ENCODE measurements around the gene ATG2B. TPM values are rescaled to one million over a fixed set of nuclear protein-coding genes. Genes with fewer than 3 reads are reported as not detected.

The ATG2B gene
- total and polyA plus RNA-seq, 2 donors (not counting 1 experiment from before 2014, with no cell fraction given), result 8.1 to 39.6 TPM

GRCh38 chr14:96275177-96276112 lies 87.7 kb downstream of the ATG2B start:
- H4K20me1 ChIP-seq (ENCODE audit: control insufficient read depth, insufficient read depth, low read length, poor library complexity, severe bottlenecking), result no peaks in the 10 kb centered on the region
- H3K9me3 ChIP-seq (ENCODE audit: control extremely low read depth in 1 of 3, control insufficient read depth in 2 of 3, insufficient read depth in 1 of 3, low read length in 2 of 3), result peaks cover 1 to 12% (median 11%) of the 10 kb centered on the region in 3 donors
- H3K4me1 ChIP-seq (ENCODE audit: control insufficient read depth in 2 of 2, insufficient read depth in 2 of 2, low read length in 2 of 2), result no peaks in the 10 kb centered on the region
- no peak overlapping the region for H3K9ac ChIP-seq (ENCODE audit: low read length)
- H3K27me3 ChIP-seq (replicated peaks in 1 of 4; ENCODE audit: control extremely low read depth in 1 of 4, control insufficient read depth in 3 of 4, insufficient read depth in 4 of 4, low read length in 3 of 4), result no peaks in the 10 kb centered on the region
- no peak overlapping the region for H2AFZ ChIP-seq (ENCODE audit: insufficient read depth, low read depth, low read length, poor library complexity, severe bottlenecking)
- peak; percentile 33 for ATAC-seq (ENCODE audit: low read depth)
- WGBS (ENCODE audit: insufficient coverage), result 19% methylated on average over 11 of the region's 17 CpGs
- Mint-ChIP-seq H3K9me3 (ENCODE audit: insufficient read depth) (peaks cover 8% of the 10 kb centered on the region), H3K4me1 (no peaks in the 10 kb centered on the region), H3K27ac (no peak overlapping the region), H3K27me3 (no peaks in the 10 kb centered on the region), H3K4me3 (no peak overlapping the region)
- ChIA-PET CTCF (interaction anchor here (1.4 to 2.1 kb wide), 4 partner anchors 12 to 713 kb away, joined by 3 to 9 read pairs (median 6); no protein-coding TSS in a partner anchor), POLR2A (no interaction called here)
- H3K4me3 ChIP-seq (ENCODE audit: control extremely low read depth in 1 of 5, extremely low read depth in 1 of 5, insufficient read depth in 1 of 5, low read depth in 2 of 5, low read length in 4 of 5), result no peak overlapping the region
- peak; percentile 75 for TF ChIP-seq CTCF (IDR thresholded peaks at IDR 0.05)
- TF ChIP-seq EZH2 (IDR thresholded peaks at IDR 0.05; ENCODE audit: borderline replicate concordance, insufficient read depth, low read depth, low read length, poor library complexity, severe bottlenecking), result no peak
- peak; percentile 63 for DNase-seq
- no peaks in the 10 kb centered on the region for H3K79me2 ChIP-seq (ENCODE audit: control insufficient read depth, insufficient read depth, low read length)
- intact Hi-C loops (cut with micrococcal nuclease), result loop anchor here (2.0 kb wide), 1 partner anchor 281 kb away; no protein-coding TSS in a partner anchor
- H3K4me2 ChIP-seq (replicated peaks; ENCODE audit: low read depth, low read length, poor library complexity, severe bottlenecking), result no peak overlapping the region
- H3K36me3 ChIP-seq (replicated peaks in 1 of 2; ENCODE audit: control extremely low read depth in 1 of 2, control insufficient read depth in 1 of 2, extremely low read depth in 1 of 2, insufficient read depth in 2 of 2, low read length in 1 of 2), result no peaks in the 10 kb centered on the region
- no peak overlapping the region for H3K27ac ChIP-seq (ENCODE audit: low read length in 2 of 2)

GRCh38 chr14:96274543-96274942 lies 88.6 kb downstream of the ATG2B start:
- Histone ChIP-seq H3K4me2 (replicated peaks; ENCODE audit: low read depth, low read length, poor library complexity, severe bottlenecking) (no peak overlapping the region), H3K27ac (ENCODE audit: low read length in 2 of 2) (no peak overlapping the region), H3K36me3 (replicated peaks in 1 of 2; ENCODE audit: control extremely low read depth in 1 of 2, control insufficient read depth in 1 of 2, extremely low read depth in 1 of 2, insufficient read depth in 2 of 2, low read length in 1 of 2) (no peaks in the 10 kb centered on the region), H3K27me3 (replicated peaks in 1 of 4; ENCODE audit: control extremely low read depth in 1 of 4, control insufficient read depth in 3 of 4, insufficient read depth in 4 of 4, low read length in 3 of 4) (no peaks in the 10 kb centered on the region), H3K4me3 (ENCODE audit: control extremely low read depth in 1 of 5, extremely low read depth in 1 of 5, insufficient read depth in 1 of 5, low read depth in 2 of 5, low read length in 4 of 5) (no peak overlapping the region), H3K79me2 (ENCODE audit: control insufficient read depth, insufficient read depth, low read length) (no peaks in the 10 kb centered on the region), H3K4me1 (ENCODE audit: control insufficient read depth in 2 of 2, insufficient read depth in 2 of 2, low read length in 2 of 2) (no peaks in the 10 kb centered on the region), H4K20me1 (ENCODE audit: control insufficient read depth, insufficient read depth, low read length, poor library complexity, severe bottlenecking) (no peaks in the 10 kb centered on the region), H3K9ac (ENCODE audit: low read length) (no peak overlapping the region), H3K9me3 (ENCODE audit: control extremely low read depth in 1 of 3, control insufficient read depth in 2 of 3, insufficient read depth in 1 of 3, low read length in 2 of 3) (peaks cover 1 to 12% (median 11%) of the 10 kb centered on the region in 3 donors), H2AFZ (ENCODE audit: insufficient read depth, low read depth, low read length, poor library complexity, severe bottlenecking) (no peak overlapping the region)
- Mint-ChIP-seq H3K27me3 (no peaks in the 10 kb centered on the region), H3K4me1 (no peaks in the 10 kb centered on the region), H3K4me3 (no peak overlapping the region), H3K9me3 (ENCODE audit: insufficient read depth) (peaks cover 8% of the 10 kb centered on the region), H3K27ac (no peak overlapping the region)
- CTCF ChIA-PET, result interaction anchor here (1.4 to 1.8 kb wide), 3 partner anchors 11 to 276 kb away, joined by 3 to 9 read pairs (median 7); no protein-coding TSS in a partner anchor
- intact Hi-C loops (cut with micrococcal nuclease), result loop anchor here (2.0 kb wide), 1 partner anchor 280 kb away; no protein-coding TSS in a partner anchor
- TF ChIP-seq CTCF (IDR thresholded peaks at IDR 0.05) (no peak), EZH2 (IDR thresholded peaks at IDR 0.05; ENCODE audit: borderline replicate concordance, insufficient read depth, low read depth, low read length, poor library complexity, severe bottlenecking) (no peak)
- WGBS (ENCODE audit: insufficient coverage), result 98% methylated on average over 5 of the region's 6 CpGs
- POLR2A ChIA-PET, result no interaction called here
- DNase-seq (no peak), ATAC-seq (ENCODE audit: low read depth) (no peak)
